ENCODE data around the gene LINC00237.

GRCh38 chr20:21134883-21135493 lies 28.8 kb upstream of the LINC00237 start:
- no peak for TF ChIP-seq CTCF (IDR thresholded peaks at IDR 0.05; ENCODE audit: insufficient read depth, low read length)
- TF ChIP-seq GABPA (IDR thresholded peaks at IDR 0.05; ENCODE audit: low read depth), result no peak
- no peak for TF ChIP-seq REST (IDR thresholded peaks at IDR 0.05; ENCODE audit: insufficient replicate concordance, low read depth)
- no peak for TF ChIP-seq POLR2AphosphoS5 (IDR thresholded peaks at IDR 0.05; ENCODE audit: low read depth)
- TF ChIP-seq SPI1 (IDR thresholded peaks at IDR 0.05; ENCODE audit: borderline replicate concordance, low read depth), result no peak
